ENCODE data around the gene RPRD1B.

The RPRD1B gene

GRCh38 chr20:38013887-38014286, 19.7 kb upstream of the RPRD1B start:
- H3K9ac ChIP-seq (ENCODE audit: low read depth, low read length, poor library complexity): peak overlapping the region; percentile 24
- no peak overlapping the region for H2AK5ac ChIP-seq (ENCODE audit: low read depth, low read length)
- H4K91ac ChIP-seq (ENCODE audit: low read depth, low read length, poor library complexity): no peak overlapping the region
- H3K79me1 ChIP-seq (ENCODE audit: low read depth, low read length): peaks cover 7% of the 10 kb centered on the region
- H2BK120ac ChIP-seq (ENCODE audit: low read depth, low read length): no peak overlapping the region
- H3K27ac ChIP-seq (replicated peaks; ENCODE audit: low read length): no peak overlapping the region
- WGBS, 2 donors (ENCODE audit: extremely low coverage in 2 of 2, insufficient read length in 2 of 2, insufficient replicate concordance in 1 of 2): no CpG with 5 or more reads among the region's 2 CpGs
- H3K4ac ChIP-seq (ENCODE audit: low read length): no peak overlapping the region
- H2BK5ac ChIP-seq (ENCODE audit: low read length): no peak overlapping the region
- H2AFZ ChIP-seq (ENCODE audit: low read length): no peak overlapping the region
- no peak overlapping the region for H3K23ac ChIP-seq (ENCODE audit: low read depth, low read length, poor library complexity)
- H3K18ac ChIP-seq (ENCODE audit: low read length): no peak overlapping the region
- H3K36me3 ChIP-seq (replicated peaks in 1 of 2; ENCODE audit: control insufficient read depth in 2 of 2, insufficient read depth in 2 of 2, low read length in 2 of 2): peaks cover 44 to 97% of the 10 kb centered on the region in 2 donors
- peaks cover 7 to 36% of the 10 kb centered on the region in 2 donors for H3K9me3 ChIP-seq (replicated peaks in 1 of 2; ENCODE audit: control insufficient read depth in 2 of 2, insufficient read depth in 1 of 2, low read depth in 1 of 2, low read length in 2 of 2)
- H4K8ac ChIP-seq (ENCODE audit: low read depth, low read length): no peak overlapping the region
- H3K4me2 ChIP-seq (ENCODE audit: insufficient read depth, low read length, poor library complexity, severe bottlenecking): no peak overlapping the region
- H3K4me1 ChIP-seq (ENCODE audit: control insufficient read depth in 2 of 2, insufficient read depth in 1 of 2, low read depth in 1 of 2, low read length in 2 of 2): no peaks in the 10 kb centered on the region
- no peak overlapping the region for H3K14ac ChIP-seq (ENCODE audit: low read length)
- no peaks in the 10 kb centered on the region for H3K27me3 ChIP-seq (ENCODE audit: control insufficient read depth in 3 of 3, insufficient read depth in 3 of 3, low read depth in 1 of 3, low read length in 3 of 3)
- no peak for DNase-seq (ENCODE audit: low spot score)
- no peak overlapping the region for H2BK15ac ChIP-seq (ENCODE audit: low read length)
- H2BK12ac ChIP-seq (ENCODE audit: low read length): no peak overlapping the region
- no peak overlapping the region for H3K4me3 ChIP-seq (ENCODE audit: low read length in 2 of 2)

GRCh38 chr20:38017959-38018358, 15.6 kb upstream of the RPRD1B start:
- H3K36me3 ChIP-seq (replicated peaks in 1 of 2; ENCODE audit: control insufficient read depth in 2 of 2, insufficient read depth in 2 of 2, low read length in 2 of 2): peaks cover 27 to 72% of the 10 kb centered on the region in 2 donors
- no peak overlapping the region for H2BK5ac ChIP-seq (ENCODE audit: low read length)
- H2AK5ac ChIP-seq (ENCODE audit: low read depth, low read length): no peak overlapping the region
- no peak overlapping the region for H2BK15ac ChIP-seq (ENCODE audit: low read length)
- H3K9ac ChIP-seq (ENCODE audit: low read depth, low read length, poor library complexity): no peak overlapping the region
- no peak overlapping the region for H4K91ac ChIP-seq (ENCODE audit: low read depth, low read length, poor library complexity)
- H3K79me1 ChIP-seq (ENCODE audit: low read depth, low read length): peaks cover 11% of the 10 kb centered on the region
- WGBS, 2 donors (ENCODE audit: extremely low coverage in 2 of 2, insufficient read length in 2 of 2, insufficient replicate concordance in 1 of 2): no CpG with 5 or more reads among the region's 1 CpG
- no peak overlapping the region for H3K18ac ChIP-seq (ENCODE audit: low read length)
- H3K27ac ChIP-seq (replicated peaks; ENCODE audit: low read length): no peak overlapping the region
- H2BK12ac ChIP-seq (ENCODE audit: low read length): no peak overlapping the region
- H3K4me1 ChIP-seq (ENCODE audit: control insufficient read depth in 2 of 2, insufficient read depth in 1 of 2, low read depth in 1 of 2, low read length in 2 of 2): no peaks in the 10 kb centered on the region
- peaks cover 8 to 45% of the 10 kb centered on the region in 2 donors for H3K9me3 ChIP-seq (replicated peaks in 1 of 2; ENCODE audit: control insufficient read depth in 2 of 2, insufficient read depth in 1 of 2, low read depth in 1 of 2, low read length in 2 of 2)
- no peak overlapping the region for H3K4me3 ChIP-seq (ENCODE audit: low read length in 2 of 2)
- H4K8ac ChIP-seq (ENCODE audit: low read depth, low read length): no peak overlapping the region
- no peak overlapping the region for H3K4me2 ChIP-seq (ENCODE audit: insufficient read depth, low read length, poor library complexity, severe bottlenecking)
- no peak overlapping the region for H2AFZ ChIP-seq (ENCODE audit: low read length)
- no peak overlapping the region for H3K23ac ChIP-seq (ENCODE audit: low read depth, low read length, poor library complexity)
- no peak overlapping the region for H3K14ac ChIP-seq (ENCODE audit: low read length)
- H2BK120ac ChIP-seq (ENCODE audit: low read depth, low read length): no peak overlapping the region
- H3K27me3 ChIP-seq (ENCODE audit: control insufficient read depth in 3 of 3, insufficient read depth in 3 of 3, low read depth in 1 of 3, low read length in 3 of 3): no peaks in the 10 kb centered on the region
- no peak for DNase-seq (ENCODE audit: low spot score)
- no peak overlapping the region for H3K4ac ChIP-seq (ENCODE audit: low read length)

GRCh38 chr20:38018385-38018784, 15.2 kb upstream of the RPRD1B start:
- Histone ChIP-seq H3K4me3 (ENCODE audit: low read length in 2 of 2) (no peak overlapping the region), H3K4me1 (ENCODE audit: control insufficient read depth in 2 of 2, insufficient read depth in 1 of 2, low read depth in 1 of 2, low read length in 2 of 2) (no peaks in the 10 kb centered on the region), H2BK15ac (ENCODE audit: low read length) (no peak overlapping the region), H3K23ac (ENCODE audit: low read depth, low read length, poor library complexity) (no peak overlapping the region), H4K8ac (ENCODE audit: low read depth, low read length) (no peak overlapping the region), H3K27me3 (ENCODE audit: control insufficient read depth in 3 of 3, insufficient read depth in 3 of 3, low read depth in 1 of 3, low read length in 3 of 3) (no peaks in the 10 kb centered on the region), H3K4me2 (ENCODE audit: insufficient read depth, low read length, poor library complexity, severe bottlenecking) (no peak overlapping the region), H2AK5ac (ENCODE audit: low read depth, low read length) (no peak overlapping the region), H3K9ac (ENCODE audit: low read depth, low read length, poor library complexity) (no peak overlapping the region), H3K4ac (ENCODE audit: low read length) (no peak overlapping the region), H3K79me1 (ENCODE audit: low read depth, low read length) (peaks cover 11% of the 10 kb centered on the region), H3K27ac (replicated peaks; ENCODE audit: low read length) (no peak overlapping the region), H3K9me3 (replicated peaks in 1 of 2; ENCODE audit: control insufficient read depth in 2 of 2, insufficient read depth in 1 of 2, low read depth in 1 of 2, low read length in 2 of 2) (peaks cover 8 to 45% of the 10 kb centered on the region in 2 donors), H4K91ac (ENCODE audit: low read depth, low read length, poor library complexity) (no peak overlapping the region), H2BK12ac (ENCODE audit: low read length) (no peak overlapping the region), H2AFZ (ENCODE audit: low read length) (no peak overlapping the region), H3K14ac (ENCODE audit: low read length) (no peak overlapping the region), H3K18ac (ENCODE audit: low read length) (no peak overlapping the region), H2BK120ac (ENCODE audit: low read depth, low read length) (no peak overlapping the region), H3K36me3 (replicated peaks in 1 of 2; ENCODE audit: control insufficient read depth in 2 of 2, insufficient read depth in 2 of 2, low read length in 2 of 2) (peaks cover 23 to 71% of the 10 kb centered on the region in 2 donors), H2BK5ac (ENCODE audit: low read length) (no peak overlapping the region)
- DNase-seq (ENCODE audit: low spot score): no peak
- no CpG with 5 or more reads among the region's 2 CpGs for WGBS, 2 donors (ENCODE audit: extremely low coverage in 2 of 2, insufficient read length in 2 of 2, insufficient replicate concordance in 1 of 2)

- Histone ChIP-seq H3K4me3 (ENCODE audit: low read length in 2 of 2) (no peak overlapping the region), H4K91ac (ENCODE audit: low read depth, low read length, poor library complexity) (no peak overlapping the region), H2BK15ac (ENCODE audit: low read length) (no peak overlapping the region), H3K23ac (ENCODE audit: low read depth, low read length, poor library complexity) (no peak overlapping the region), H2BK120ac (ENCODE audit: low read depth, low read length) (no peak overlapping the region), H3K79me1 (ENCODE audit: low read depth, low read length) (peaks cover 7% of the 10 kb centered on the region), H3K18ac (ENCODE audit: low read length) (no peak overlapping the region), H2AK5ac (ENCODE audit: low read depth, low read length) (no peak overlapping the region), H2BK12ac (ENCODE audit: low read length) (no peak overlapping the region), H3K36me3 (replicated peaks in 1 of 2; ENCODE audit: control insufficient read depth in 2 of 2, insufficient read depth in 2 of 2, low read length in 2 of 2) (peaks cover 14 to 65% of the 10 kb centered on the region in 2 donors), H3K4me2 (ENCODE audit: insufficient read depth, low read length, poor library complexity, severe bottlenecking) (no peak overlapping the region), H3K9ac (ENCODE audit: low read depth, low read length, poor library complexity) (no peak overlapping the region), H3K27me3 (ENCODE audit: control insufficient read depth in 3 of 3, insufficient read depth in 3 of 3, low read depth in 1 of 3, low read length in 3 of 3) (no peaks in the 10 kb centered on the region), H2AFZ (ENCODE audit: low read length) (no peak overlapping the region), H3K4ac (ENCODE audit: low read length) (no peak overlapping the region), H3K14ac (ENCODE audit: low read length) (no peak overlapping the region), H3K9me3 (replicated peaks in 1 of 2; ENCODE audit: control insufficient read depth in 2 of 2, insufficient read depth in 1 of 2, low read depth in 1 of 2, low read length in 2 of 2) (peaks cover 8 to 35% of the 10 kb centered on the region in 2 donors), H3K27ac (replicated peaks; ENCODE audit: low read length) (no peak overlapping the region), H2BK5ac (ENCODE audit: low read length) (no peak overlapping the region), H4K8ac (ENCODE audit: low read depth, low read length) (no peak overlapping the region), H3K4me1 (ENCODE audit: control insufficient read depth in 2 of 2, insufficient read depth in 1 of 2, low read depth in 1 of 2, low read length in 2 of 2) (no peaks in the 10 kb centered on the region)
- DNase-seq (ENCODE audit: low spot score): no peak
- no CpG with 5 or more reads among the region's 2 CpGs for WGBS, 2 donors (ENCODE audit: extremely low coverage in 2 of 2, insufficient read length in 2 of 2, insufficient replicate concordance in 1 of 2)
These were observed 12.3 kb upstream of the RPRD1B start for GRCh38 chr20:38021087-38021772.

All from neuronal stem cell (in vitro differentiated cells).